Esophagus (tissue), 2 donors: ENCODE data around the gene CFAP251. TPM values are rescaled to one million over a fixed set of nuclear protein-coding genes. Genes with fewer than 3 reads are reported as not detected.

Source experiments
- H3K27ac ChIP-seq, 2 donors: one replicate each; pipeline ENCODE4 v1.5.1; 2013; ENCODE audit warnings: low read depth in 2 of 2, mild to moderate bottlenecking in 2 of 2, inconsistent platforms in 1 of 2, low read length in 1 of 2, moderate library complexity in 1 of 2
- H3K27me3 ChIP-seq, 2 donors: one replicate each; pipeline ENCODE4 v1.6.1; 2013; ENCODE audit warnings: low read length in 2 of 2, control low read depth in 1 of 2, mild to moderate bottlenecking in 1 of 2; ENCODE audit not compliant: insufficient read depth in 2 of 2, control insufficient read depth in 1 of 2
- H3K36me3 ChIP-seq, 2 donors: one replicate each; pipeline ENCODE4 v1.6.1; 2013; ENCODE audit warnings: low read length in 1 of 2; ENCODE audit not compliant: control insufficient read depth in 2 of 2, insufficient read depth in 2 of 2
- H3K4me1 ChIP-seq, 2 donors: one replicate each; pipeline ENCODE4 v1.6.1; 2013; ENCODE audit warnings: low read length in 1 of 2; ENCODE audit not compliant: control insufficient read depth in 2 of 2, insufficient read depth in 2 of 2
- H3K4me3 ChIP-seq, 2 donors: one replicate each; pipeline ENCODE4 v1.5.1; 2013; ENCODE audit warnings: low read length in 2 of 2, mild to moderate bottlenecking in 2 of 2, low read depth in 1 of 2, moderate library complexity in 1 of 2
- H3K9me3 ChIP-seq, 2 donors: one replicate each; pipeline ENCODE4 v1.6.1; 2013; ENCODE audit warnings: mild to moderate bottlenecking in 2 of 2, low read depth in 1 of 2, low read length in 1 of 2, moderate library complexity in 1 of 2; ENCODE audit not compliant: control insufficient read depth in 2 of 2, insufficient read depth in 1 of 2
- WGBS, 2 donors: extraction: QIAGEN DNeasy Blood & Tissue Kit; methylation state at CpG; one replicate each; pipeline ENCODE4 v1.1.7; 2013; 5-methylcytosine and 5-hydroxymethylcytosine counted together
- polyA plus RNA-seq, 2 donors: library from polyadenylated mRNA; stranded (reverse); fragments of 200-250 nt; gene quantifications; one replicate each; pipeline ENCODE4 v1.2.3, GENCODE V29; 2013
- donor health status: healthy with polysubstance abuse.
- donor health status: Bipolar disorder and iron deficiency.

Gene CFAP251
- polyA plus RNA-seq, 2 donors = 0.33 to 0.42 TPM

GRCh38 chr12:121955258-121956237 is 37.2 kb downstream of the CFAP251 start:
- no peak overlapping the region for H3K4me3 ChIP-seq
- H3K9me3 ChIP-seq = no peaks in the 10 kb centered on the region
- no peaks in the 10 kb centered on the region for H3K36me3 ChIP-seq
- no peaks in the 10 kb centered on the region for H3K27me3 ChIP-seq
- WGBS, 2 donors = 83 to 87% methylated on average over 13 of the region's 13 CpGs
- no peak overlapping the region for H3K27ac ChIP-seq
- no peaks in the 10 kb centered on the region for H3K4me1 ChIP-seq

- WGBS, 2 donors = 77 to 83% methylated on average over 6 of the region's 6 CpGs
- Histone ChIP-seq H3K36me3 (no peaks in the 10 kb centered on the region), H3K4me1 (no peaks in the 10 kb centered on the region), H3K27ac (no peak overlapping the region), H3K27me3 (no peaks in the 10 kb centered on the region), H3K9me3 (no peaks in the 10 kb centered on the region), H3K4me3 (no peak overlapping the region)
Measured at GRCh38 chr12:121957861-121958515, 39.6 kb downstream of the CFAP251 start.

GRCh38 chr12:121958541-121959240 is 40.3 kb downstream of the CFAP251 start:
- Histone ChIP-seq H3K36me3 (no peaks in the 10 kb centered on the region), H3K4me3 (no peak overlapping the region), H3K27ac (no peak overlapping the region), H3K9me3 (no peaks in the 10 kb centered on the region), H3K4me1 (no peaks in the 10 kb centered on the region), H3K27me3 (no peaks in the 10 kb centered on the region)
- 61 to 65% methylated on average over 21 of the region's 21 CpGs for WGBS, 2 donors

- Histone ChIP-seq H3K9me3 (no peaks in the 10 kb centered on the region), H3K4me1 (no peaks in the 10 kb centered on the region), H3K36me3 (no peaks in the 10 kb centered on the region), H3K4me3 (no peak overlapping the region), H3K27ac (no peak overlapping the region), H3K27me3 (no peaks in the 10 kb centered on the region)
- 94 to 95% methylated on average over 7 of the region's 7 CpGs for WGBS, 2 donors
Measured at GRCh38 chr12:121960541-121960940, 42.1 kb downstream of the CFAP251 start.

DNA sequence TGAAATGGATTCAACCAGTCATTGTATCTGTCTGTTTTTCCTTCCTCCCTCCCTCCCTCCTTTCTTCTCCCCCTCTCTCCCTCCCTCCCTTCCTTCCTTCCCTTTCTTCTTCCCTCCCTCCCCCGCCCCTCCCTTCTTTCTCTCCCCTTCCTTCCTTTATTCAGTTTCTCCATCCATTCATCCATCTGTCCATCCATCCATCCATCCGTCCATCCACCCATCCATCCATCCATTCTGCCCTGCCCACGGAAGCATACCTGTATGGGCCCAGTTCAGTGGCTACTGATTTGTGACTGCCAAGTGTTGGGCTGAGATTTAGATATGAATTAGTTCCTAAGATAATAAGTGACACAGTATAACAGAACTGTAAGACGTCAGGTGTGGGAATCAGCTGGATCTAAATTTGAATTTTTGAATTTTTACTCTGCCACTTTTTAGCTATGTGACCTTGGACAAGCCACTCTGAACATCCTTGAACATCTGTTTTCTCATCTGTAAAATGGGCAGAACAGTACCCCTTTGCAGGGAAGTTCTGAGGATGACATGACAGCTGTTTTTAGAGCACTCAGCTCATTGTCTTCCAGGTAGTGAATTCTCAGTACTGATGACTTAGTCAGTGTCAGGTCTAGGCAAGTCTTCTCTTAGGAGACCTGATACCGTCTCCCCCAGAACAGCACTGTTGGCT is 42.9 kb downstream of the CFAP251 start:
- H3K4me3 ChIP-seq = no peak overlapping the region
- no peak overlapping the region for H3K27ac ChIP-seq
- no peaks in the 10 kb centered on the region for H3K4me1 ChIP-seq
- no peaks in the 10 kb centered on the region for H3K36me3 ChIP-seq
- no peaks in the 10 kb centered on the region for H3K27me3 ChIP-seq
- H3K9me3 ChIP-seq = no peaks in the 10 kb centered on the region
- WGBS, 2 donors = 89 to 92% methylated on average over 5 of the region's 5 CpGs

DNA sequence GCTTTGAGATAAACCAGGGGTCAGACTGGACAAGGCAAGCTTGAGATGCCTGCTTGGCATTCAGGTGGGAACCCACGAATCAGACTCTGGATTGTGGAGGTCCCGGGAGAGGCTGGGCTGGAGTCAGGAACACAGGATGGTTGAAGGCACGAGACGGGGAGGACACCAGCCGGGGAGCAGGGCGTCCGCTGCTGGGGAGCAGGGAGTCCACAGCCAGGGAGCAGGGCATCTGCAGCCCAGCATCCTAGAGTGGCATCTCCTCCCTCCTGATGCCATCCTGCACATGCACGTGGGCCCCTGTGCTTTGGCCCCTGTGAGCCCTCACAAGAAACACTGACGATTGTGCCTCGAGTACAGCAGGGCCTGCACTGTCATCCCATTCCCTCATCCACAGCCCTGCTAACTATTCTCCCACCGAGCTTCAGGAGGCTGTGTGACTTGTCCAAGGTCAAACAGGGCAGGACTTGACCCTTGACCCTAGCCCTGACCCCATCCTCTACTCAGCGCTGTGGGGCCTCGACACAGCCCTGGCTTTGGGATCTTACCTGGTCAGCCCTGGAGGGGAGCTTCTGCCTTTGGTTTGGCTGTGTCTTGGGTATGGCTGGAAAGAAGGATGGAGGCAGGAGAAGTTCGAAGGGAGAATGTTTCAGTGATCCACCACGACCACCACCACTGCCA is 45.1 kb downstream of the CFAP251 start:
- Histone ChIP-seq H3K27ac (no peak overlapping the region), H3K27me3 (no peaks in the 10 kb centered on the region), H3K4me1 (no peaks in the 10 kb centered on the region), H3K36me3 (no peaks in the 10 kb centered on the region), H3K9me3 (no peaks in the 10 kb centered on the region), H3K4me3 (no peak overlapping the region)
- 84 to 90% methylated on average over 15 of the region's 15 CpGs for WGBS, 2 donors

- Histone ChIP-seq H3K27me3 (no peaks in the 10 kb centered on the region), H3K27ac (no peak overlapping the region), H3K36me3 (no peaks in the 10 kb centered on the region), H3K4me3 (no peak overlapping the region), H3K9me3 (no peaks in the 10 kb centered on the region), H3K4me1 (no peaks in the 10 kb centered on the region)
- 49 to 55% methylated on average over 9 of the region's 9 CpGs for WGBS, 2 donors
Measured at GRCh38 chr12:121964813-121965643, 46.6 kb downstream of the CFAP251 start.

DNA sequence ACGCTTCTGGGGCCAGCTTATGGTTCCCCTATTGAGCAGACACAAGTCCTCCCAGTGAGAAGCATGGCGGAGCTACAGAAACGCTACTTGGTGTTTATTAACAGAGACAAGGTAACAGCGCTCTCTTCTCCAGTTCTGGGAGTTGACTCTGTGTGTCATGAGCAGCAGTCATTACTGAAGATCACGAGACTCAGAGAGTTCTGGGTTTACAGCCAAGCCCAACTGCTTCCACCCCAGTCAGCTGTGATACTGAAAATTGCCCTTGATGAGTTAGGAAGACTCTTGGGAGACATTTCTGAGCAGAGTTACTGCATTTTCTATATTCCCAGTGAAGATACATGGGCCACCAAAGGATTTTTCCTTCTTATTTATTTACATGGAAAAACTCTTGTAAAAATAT is 48.6 kb downstream of the CFAP251 start:
- 86 to 89% methylated on average over 5 of the region's 5 CpGs for WGBS, 2 donors
- H3K9me3 ChIP-seq = no peaks in the 10 kb centered on the region
- H3K27ac ChIP-seq = no peak overlapping the region
- no peak overlapping the region for H3K4me3 ChIP-seq
- no peaks in the 10 kb centered on the region for H3K4me1 ChIP-seq
- no peaks in the 10 kb centered on the region for H3K27me3 ChIP-seq
- H3K36me3 ChIP-seq = no peaks in the 10 kb centered on the region
